Astrocyte (in vitro differentiated cells and primary cell): ENCODE data around the gene PRKX. TPM values are rescaled to one million over a fixed set of nuclear protein-coding genes. Genes with fewer than 3 reads are reported as not detected.
A peak's percentile ranks its signal among the peaks of the same experiment; 100 is the strongest.
"Not testable (repeated sequence)": the region's sequence is repeated elsewhere in the genome, so short reads cannot be mapped to it uniquely, and the experiment has no call there.

ENCODE experiments used
- DNase-seq: peaks from one replicate; pipeline ENCODE4 v3.0.0-alpha.2; 2010; ENCODE audit warnings: low read depth
- FAIRE-seq: peaks from 2 replicates; lab custom pipeline; 2011; peaks lifted over from hg19 to GRCh38; lab: Jason Lieb, UNC
- H2AFZ ChIP-seq: 2 replicates; pipeline ENCODE4 v1.6.0; 2012; ENCODE audit warnings: low read depth, low read length, inconsistent platforms
- H3K27ac ChIP-seq: 2 replicates; pipeline ENCODE4 v1.5.1; 2011; ENCODE audit warnings: low read depth, low read length, inconsistent platforms
- H3K27me3 ChIP-seq: 2 replicates; pipeline ENCODE4 v1.6.0; 2011; ENCODE audit warnings: low read length, inconsistent platforms; ENCODE audit not compliant: insufficient read depth
- H3K36me3 ChIP-seq: 2 replicates; pipeline ENCODE4 v1.5.1; 2011; ENCODE audit warnings: low read length, inconsistent platforms; ENCODE audit not compliant: insufficient read depth
- H3K4me1 ChIP-seq: 2 replicates; pipeline ENCODE4 v1.5.1; 2011; ENCODE audit warnings: low read length, inconsistent platforms; ENCODE audit not compliant: insufficient read depth
- H3K4me2 ChIP-seq: 2 replicates; pipeline ENCODE4 v1.6.0; 2012; ENCODE audit warnings: low read length, inconsistent platforms
- H3K4me3 ChIP-seq: 2 replicates; pipeline ENCODE4 v1.5.1; 2011; ENCODE audit warnings: low read depth, mild to moderate bottlenecking, low read length, inconsistent platforms; ENCODE audit not compliant: insufficient read depth
- H3K79me2 ChIP-seq: 2 replicates; pipeline ENCODE4 v1.6.0; 2012; ENCODE audit warnings: mild to moderate bottlenecking, low read length, inconsistent platforms; ENCODE audit not compliant: insufficient read depth
- H3K9ac ChIP-seq: 2 replicates; pipeline ENCODE4 v1.6.0; 2012; ENCODE audit warnings: mild to moderate bottlenecking, low read length, inconsistent platforms
- H3K9me3 ChIP-seq: 2 replicates; pipeline ENCODE4 v1.5.1; 2012; ENCODE audit warnings: low read depth, mild to moderate bottlenecking, low read length, inconsistent platforms; ENCODE audit not compliant: insufficient read depth
- H4K20me1 ChIP-seq: 2 replicates; pipeline ENCODE4 v1.6.0; 2012; ENCODE audit warnings: low read length, inconsistent platforms; ENCODE audit not compliant: insufficient read depth
- H3K27ac Mint-ChIP-seq: one replicate; pipeline ENCODE4 v1.8.0; 2021; ENCODE audit warnings: mild to moderate bottlenecking, mixed read lengths; ENCODE audit not compliant: unreplicated experiment
- H3K27me3 Mint-ChIP-seq: one replicate; pipeline ENCODE4 v1.8.0; 2021; ENCODE audit warnings: low read depth, mixed read lengths; ENCODE audit not compliant: unreplicated experiment
- H3K36me3 Mint-ChIP-seq: one replicate; pipeline ENCODE4 v1.8.0; 2021; ENCODE audit warnings: low read depth, mixed read lengths; ENCODE audit not compliant: unreplicated experiment
- H3K4me1 Mint-ChIP-seq: one replicate; pipeline ENCODE4 v1.8.0; 2021; ENCODE audit warnings: low read depth, mixed read lengths; ENCODE audit not compliant: unreplicated experiment
- H3K4me3 Mint-ChIP-seq: one replicate; pipeline ENCODE4 v1.8.0; 2021; ENCODE audit warnings: mild to moderate bottlenecking, moderate library complexity, mixed read lengths; ENCODE audit not compliant: unreplicated experiment
- H3K9me3 Mint-ChIP-seq: one replicate; pipeline ENCODE4 v1.8.0; 2021; ENCODE audit warnings: mild to moderate bottlenecking, mixed read lengths; ENCODE audit not compliant: unreplicated experiment
- EZH2 ChIP-seq: IDR thresholded peaks from 2 replicates; pipeline ENCODE4 v1.6.1; 2012; ENCODE audit warnings: mild to moderate bottlenecking, low read length, inconsistent platforms; ENCODE audit not compliant: insufficient read depth
- total RNA-seq: library from RNA; stranded (reverse); gene quantifications from 2 replicates; pipeline ENCODE4 v1.2.1, GENCODE V29; 2021
- TF ChIP-seq, protein P1 (sequence below): IDR thresholded peaks from 2 replicates; pipeline ENCODE4 v1.5.1; 2011; ENCODE audit warnings: low read depth, mild to moderate bottlenecking, inconsistent platforms, low read length, moderate library complexity; ENCODE audit not compliant: insufficient read depth

PRKX gene
- total RNA-seq, 1 donor from 2014 or later: 27.3 TPM

DNA sequence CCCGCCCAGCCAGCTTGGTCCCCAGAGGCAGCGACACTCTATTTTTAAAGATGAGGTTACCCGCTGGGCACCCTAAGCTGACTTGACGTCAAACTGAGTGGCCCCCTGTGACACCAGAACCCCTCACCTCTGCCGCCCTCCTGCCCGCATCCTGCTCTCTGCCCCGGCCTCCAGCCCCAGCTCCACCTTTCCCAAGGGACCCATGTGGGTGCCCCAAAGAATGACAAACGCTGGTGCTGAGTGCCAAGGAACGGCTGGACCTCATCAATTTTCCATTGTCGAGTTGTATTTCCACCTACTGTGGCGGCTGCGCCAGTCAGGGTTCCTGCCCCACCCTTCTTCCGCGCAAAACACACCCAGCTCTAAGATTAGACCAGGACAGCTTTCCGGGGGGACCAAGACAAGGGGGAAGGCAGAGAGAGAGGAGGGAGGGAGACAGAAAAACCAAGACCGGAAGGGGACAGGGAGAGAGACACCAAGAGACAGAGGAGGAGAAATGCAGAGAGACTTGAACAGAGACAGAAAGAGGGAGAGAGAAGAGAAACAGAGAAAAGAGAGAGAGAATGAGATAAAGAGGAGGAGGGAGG, 2.0 kb downstream of the PRKX start:
- Histone ChIP-seq H3K79me2 (peaks cover 14% of the 10 kb centered on the region), H3K9ac (peak overlapping the region; percentile 67), H3K4me1 (peaks cover 4% of the 10 kb centered on the region), H3K4me3 (peak overlapping the region; percentile 57), H3K27ac (no peak overlapping the region), H3K9me3 (no peaks in the 10 kb centered on the region), H3K27me3 (no peaks in the 10 kb centered on the region), H3K36me3 (no peaks in the 10 kb centered on the region), H3K4me2 (peak overlapping the region; percentile 85), H4K20me1 (peaks cover 11% of the 10 kb centered on the region), H2AFZ (no peak overlapping the region)
- TF ChIP-seq, protein P1, sequence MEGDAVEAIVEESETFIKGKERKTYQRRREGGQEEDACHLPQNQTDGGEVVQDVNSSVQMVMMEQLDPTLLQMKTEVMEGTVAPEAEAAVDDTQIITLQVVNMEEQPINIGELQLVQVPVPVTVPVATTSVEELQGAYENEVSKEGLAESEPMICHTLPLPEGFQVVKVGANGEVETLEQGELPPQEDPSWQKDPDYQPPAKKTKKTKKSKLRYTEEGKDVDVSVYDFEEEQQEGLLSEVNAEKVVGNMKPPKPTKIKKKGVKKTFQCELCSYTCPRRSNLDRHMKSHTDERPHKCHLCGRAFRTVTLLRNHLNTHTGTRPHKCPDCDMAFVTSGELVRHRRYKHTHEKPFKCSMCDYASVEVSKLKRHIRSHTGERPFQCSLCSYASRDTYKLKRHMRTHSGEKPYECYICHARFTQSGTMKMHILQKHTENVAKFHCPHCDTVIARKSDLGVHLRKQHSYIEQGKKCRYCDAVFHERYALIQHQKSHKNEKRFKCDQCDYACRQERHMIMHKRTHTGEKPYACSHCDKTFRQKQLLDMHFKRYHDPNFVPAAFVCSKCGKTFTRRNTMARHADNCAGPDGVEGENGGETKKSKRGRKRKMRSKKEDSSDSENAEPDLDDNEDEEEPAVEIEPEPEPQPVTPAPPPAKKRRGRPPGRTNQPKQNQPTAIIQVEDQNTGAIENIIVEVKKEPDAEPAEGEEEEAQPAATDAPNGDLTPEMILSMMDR: no peak
- TF ChIP-seq EZH2: no peak
- Mint-ChIP-seq H3K4me3 (peak overlapping the region; percentile 95), H3K27ac (no peak overlapping the region), H3K9me3 (no peaks in the 10 kb centered on the region), H3K4me1 (no peaks in the 10 kb centered on the region), H3K27me3 (no peaks in the 10 kb centered on the region), H3K36me3 (no peaks in the 10 kb centered on the region)
- no peak for DNase-seq
- no peak for FAIRE-seq

DNA sequence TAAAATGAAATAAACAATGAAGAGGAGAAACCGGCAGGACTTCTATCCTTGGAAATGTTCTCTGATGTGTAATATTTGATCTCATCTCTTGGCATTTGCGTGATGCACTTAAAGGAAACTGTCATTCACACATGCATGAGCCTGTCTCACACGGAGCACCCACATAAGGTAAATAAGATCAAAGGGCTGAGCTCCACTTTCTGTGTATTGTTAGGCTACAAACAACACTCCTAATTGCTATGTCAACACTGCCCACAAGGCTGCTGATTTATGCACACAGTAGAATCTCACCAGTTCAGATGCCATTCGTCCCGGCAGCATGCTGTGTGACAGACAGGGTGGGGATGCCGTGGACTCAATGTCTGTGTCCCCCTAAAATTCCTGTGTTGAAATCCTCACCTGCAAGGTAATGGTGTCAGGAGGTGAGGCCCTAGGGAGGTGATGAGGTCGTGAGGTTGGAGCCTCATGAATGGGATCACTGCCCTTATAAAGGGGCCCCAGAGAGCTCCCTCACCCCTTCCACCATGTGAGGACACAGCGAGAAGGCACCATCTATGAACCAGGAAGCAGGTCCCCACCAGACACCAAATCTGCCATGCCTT, 5.7 kb downstream of the PRKX start:
- H3K9me3 Mint-ChIP-seq, H3K36me3 ChIP-seq, H3K27ac Mint-ChIP-seq, H3K9me3 ChIP-seq, H3K27me3 Mint-ChIP-seq, H3K9ac ChIP-seq, H3K4me3 ChIP-seq, H3K27ac ChIP-seq, H3K4me1 ChIP-seq, H3K36me3 Mint-ChIP-seq, H3K4me3 Mint-ChIP-seq, H3K4me1 Mint-ChIP-seq, H2AFZ ChIP-seq, H3K4me2 ChIP-seq, H3K27me3 ChIP-seq, DNase-seq: not testable (repeated sequence)
- Histone ChIP-seq H4K20me1 (peaks cover 11% of the 10 kb centered on the region), H3K79me2 (peaks cover 14% of the 10 kb centered on the region)
- FAIRE-seq: peak; percentile 88

DNA sequence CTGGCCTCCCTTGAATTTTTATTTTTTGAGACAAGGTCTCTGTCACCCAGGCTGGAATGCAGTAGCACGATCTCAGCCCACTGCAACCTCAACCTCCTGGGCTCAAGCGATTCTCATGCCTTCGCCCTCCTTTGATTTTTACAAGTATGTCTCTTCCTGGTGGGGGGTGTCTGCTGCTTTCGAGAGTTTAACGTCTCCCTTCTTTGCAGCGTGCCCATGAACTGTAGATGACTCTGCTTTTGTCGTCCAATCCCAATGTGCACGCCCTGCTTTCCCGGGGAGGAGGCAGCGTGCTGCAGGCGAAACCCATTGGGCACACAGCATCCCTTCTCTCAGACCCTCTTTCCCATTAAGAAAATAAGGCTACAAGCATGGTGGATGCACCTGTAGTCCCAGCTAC, 7.0 kb downstream of the PRKX start:
- Histone ChIP-seq H4K20me1 (peaks cover 7% of the 10 kb centered on the region), H3K4me1 (no peaks in the 10 kb centered on the region), H3K4me3 (no peak overlapping the region), H2AFZ (no peak overlapping the region), H3K27me3 (no peaks in the 10 kb centered on the region), H3K9me3 (no peaks in the 10 kb centered on the region), H3K79me2 (peaks cover 9% of the 10 kb centered on the region), H3K9ac (no peak overlapping the region), H3K27ac (no peak overlapping the region), H3K36me3 (no peaks in the 10 kb centered on the region), H3K4me2 (no peak overlapping the region)
- no peaks in the 10 kb centered on the region for H3K9me3 Mint-ChIP-seq
- no peak for TF ChIP-seq EZH2
- TF ChIP-seq, protein P1: no peak
- no peaks in the 10 kb centered on the region for H3K27me3 Mint-ChIP-seq
- H3K27ac Mint-ChIP-seq: no peak overlapping the region
- H3K4me3 Mint-ChIP-seq: no peak overlapping the region
- H3K36me3 Mint-ChIP-seq: peaks cover 2% of the 10 kb centered on the region
- H3K4me1 Mint-ChIP-seq: no peaks in the 10 kb centered on the region
- DNase-seq (no peak), FAIRE-seq (no peak)

DNA sequence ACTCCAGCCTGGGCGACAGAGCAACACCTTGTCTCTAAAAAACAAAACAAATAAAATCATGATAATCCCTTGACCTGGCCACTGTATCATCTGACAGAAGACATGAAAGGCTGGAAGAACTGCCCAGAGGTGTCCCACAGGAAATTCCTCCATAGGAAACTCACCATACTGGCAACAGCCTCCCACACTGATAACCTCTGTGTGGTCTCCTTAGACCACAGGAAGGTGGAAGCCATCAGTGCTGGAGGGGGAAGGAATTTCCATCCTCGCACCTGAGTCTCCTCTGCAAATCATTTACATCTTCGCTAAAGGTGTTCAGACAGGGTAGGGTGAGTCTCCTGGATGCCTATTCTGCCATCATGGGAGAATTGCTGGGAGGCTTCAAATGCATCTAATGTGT, 10.2 kb downstream of the PRKX start:
- not testable (repeated sequence) for H3K36me3 Mint-ChIP-seq, H3K9me3 ChIP-seq, H3K27ac Mint-ChIP-seq, H3K9me3 Mint-ChIP-seq, H3K4me3 ChIP-seq, H3K4me1 ChIP-seq, H3K27ac ChIP-seq, H3K9ac ChIP-seq, H3K79me2 ChIP-seq, H2AFZ ChIP-seq, FAIRE-seq, H3K27me3 ChIP-seq, H3K4me3 Mint-ChIP-seq, H3K4me2 ChIP-seq, H3K36me3 ChIP-seq, H3K27me3 Mint-ChIP-seq, DNase-seq, H4K20me1 ChIP-seq, H3K4me1 Mint-ChIP-seq
